ENCODE results near the gene INTS11.

Gene INTS11

GRCh38 chr1:1304331-1305299 is 19.8 kb downstream of the INTS11 start (continued):
- TF ChIP-seq TSHZ1 (tag by site-specific recombination; IDR thresholded peaks at IDR 0.05; ENCODE audit: borderline replicate concordance) (peak; percentile 64; the same call in 1 of the 2 replicates), ZNF426 (tag by site-specific recombination; IDR thresholded peaks at IDR 0.05) (no peak), ZNF623 (tag by site-specific recombination; IDR thresholded peaks at IDR 0.05) (no peak), ZNF747 (tag by site-specific recombination; IDR thresholded peaks at IDR 0.05) (no peak), ZIC2 (tag by site-specific recombination; IDR thresholded peaks at IDR 0.05) (peak; percentile 91), TCF7L2 (IDR thresholded peaks at IDR 0.05; ENCODE audit: borderline replicate concordance, low read depth, low read length) (no peak), ZNF692 (tag by site-specific recombination; IDR thresholded peaks at IDR 0.05) (peak; percentile 78), PRDM10 (tag by site-specific recombination; IDR thresholded peaks at IDR 0.05) (peak; percentile 69; the same call in 1 of the 2 replicates), GFI1B (tag by site-specific recombination; IDR thresholded peaks at IDR 0.05) (no peak), RBAK (tag by site-specific recombination; IDR thresholded peaks at IDR 0.05) (no peak), ZBTB21 (tag by site-specific recombination; IDR thresholded peaks at IDR 0.05) (peak; percentile 83), ZNF140 (tag by site-specific recombination; IDR thresholded peaks at IDR 0.05) (no peak), BCL11A (tag by site-specific recombination; IDR thresholded peaks at IDR 0.05; ENCODE audit: low read depth) (peak; percentile 49; the same call in 1 of the 2 replicates), ZNF785 (tag by site-specific recombination; IDR thresholded peaks at IDR 0.05) (no peak; the same call in 1 of the 2 replicates), ZNF416 (tag by site-specific recombination; IDR thresholded peaks at IDR 0.05) (no peak), KLF17 (tag by site-specific recombination; IDR thresholded peaks at IDR 0.05) (peak; percentile 87), KLF7 (tag by site-specific recombination; IDR thresholded peaks at IDR 0.05; ENCODE audit: borderline replicate concordance) (no peak), ZNF37A (tag by site-specific recombination; IDR thresholded peaks at IDR 0.05) (no peak), ZFHX2 (tag by site-specific recombination; conservative IDR thresholded peaks at IDR 0.05) (peak; percentile 58), ZNF639 (tag by site-specific recombination; IDR thresholded peaks at IDR 0.05) (peak; percentile 82; the same call in 1 of the 2 replicates), ZNF362 (tag by site-specific recombination; IDR thresholded peaks at IDR 0.05) (no peak), ZNF223 (tag by site-specific recombination; IDR thresholded peaks at IDR 0.05) (0 out of 2 replicates have a peak, but pooled peaks have one; percentile 40), KLF10 (tag by site-specific recombination; IDR thresholded peaks at IDR 0.05) (peak; percentile 74), BCL11B (tag by site-specific recombination; IDR thresholded peaks at IDR 0.05; ENCODE audit: low read depth) (peak; percentile 73), ZNF660 (tag by site-specific recombination; IDR thresholded peaks at IDR 0.05) (peak; percentile 57; the same call in 1 of the 2 replicates), ZNF354C (tag by site-specific recombination; IDR thresholded peaks at IDR 0.05; ENCODE audit: borderline replicate concordance, low read depth) (no peak), HOXD13 (CRISPR knock-in tag; IDR thresholded peaks at IDR 0.05; ENCODE audit: borderline replicate concordance) (no peak)

Data from HEK293 (cell line).